IMR-90 (cell line): ENCODE results near the gene FGF12. TPM values are rescaled to one million over a fixed set of nuclear protein-coding genes. Genes with fewer than 3 reads are reported as not detected.

Source experiments
- ATAC-seq: fragments of 200-7000 bp; cut with Tn5 transposase; 2 replicates; pipeline ENCODE4 v1.9.1; 2020; ENCODE audit warnings: low read depth, mild to moderate bottlenecking, moderate library complexity
- BruUV-seq: library from RNA; stranded (reverse); fragments of 400-500 nt; replicated peaks from 2 replicates; lab custom pipeline; 2021; lab: Mats Ljungman, UMichigan
- CTCF ChIA-PET: fragments of 300-600 bp; formaldehyde crosslinking; extraction: SDS; loops from one replicate; lab custom pipeline; 2021; ENCODE audit warnings: antibody characterized with exemption; lab: Yijun Ruan, JAX
- POLR2A ChIA-PET: fragments of 300-600 bp; sonication (Branson Sonifier 250); formaldehyde crosslinking; loops from one replicate; lab custom pipeline; 2022; ENCODE audit warnings: antibody characterized with exemption; ENCODE audit not compliant: unreplicated experiment; lab: Charles Lee
- DNase-seq: peaks from one replicate; pipeline ENCODE4 v3.0.0; 2013
- H2AFZ ChIP-seq: replicated peaks from 2 replicates; pipeline ENCODE3; 2013; ENCODE audit warnings: low read length, mild to moderate bottlenecking; ENCODE audit not compliant: poor library complexity
- H2AK5ac ChIP-seq: 2 replicates; pipeline ENCODE4 v1.6.1; 2013; ENCODE audit warnings: low read depth, low read length, inconsistent platforms
- H2AK9ac ChIP-seq: replicated peaks from 2 replicates; pipeline ENCODE3; 2013; ENCODE audit warnings: mild to moderate bottlenecking, low read depth, low read length, moderate library complexity; ENCODE audit not compliant: poor library complexity
- H2BK120ac ChIP-seq: 2 replicates; pipeline ENCODE4 v1.6.1; 2013; ENCODE audit warnings: low read depth, low read length, inconsistent platforms
- H2BK15ac ChIP-seq: 3 replicates; pipeline ENCODE4 v1.6.1; 2013; ENCODE audit warnings: low read depth, low read length, inconsistent platforms
- H2BK20ac ChIP-seq: 2 replicates; pipeline ENCODE4 v1.6.1; 2013; ENCODE audit warnings: low read depth, mild to moderate bottlenecking, inconsistent platforms, low read length, moderate library complexity
- H2BK5ac ChIP-seq: 2 replicates; pipeline ENCODE4 v1.6.1; 2013; ENCODE audit warnings: mild to moderate bottlenecking, low read depth, low read length, inconsistent platforms; ENCODE audit not compliant: poor library complexity, severe bottlenecking
- H3K14ac ChIP-seq: replicated peaks from 2 replicates; pipeline ENCODE4 v1.6.1; 2013; ENCODE audit warnings: low read depth, low read length, inconsistent platforms
- H3K18ac ChIP-seq: 2 replicates; pipeline ENCODE4 v1.6.1; 2013; ENCODE audit warnings: low read depth, low read length, control low read depth
- H3K23ac ChIP-seq: 2 replicates; pipeline ENCODE4 v1.6.1; 2013; ENCODE audit warnings: low read depth, low read length, inconsistent platforms
- H3K27ac ChIP-seq: 2 replicates; pipeline ENCODE4 v1.5.1; 2013; ENCODE audit warnings: mild to moderate bottlenecking, control low read depth, low read length; ENCODE audit not compliant: insufficient read depth
- H3K27me3 ChIP-seq: 2 replicates; pipeline ENCODE4 v1.6.1; 2013; ENCODE audit warnings: low read length; ENCODE audit not compliant: control insufficient read depth, insufficient read depth
- H3K36me3 ChIP-seq: 2 replicates; pipeline ENCODE4 v1.6.1; 2013; ENCODE audit warnings: low read length, mixed read lengths; ENCODE audit not compliant: control insufficient read depth, insufficient read depth
- H3K4ac ChIP-seq: 2 replicates; pipeline ENCODE4 v1.6.1; 2013; ENCODE audit warnings: low read depth, low read length, inconsistent platforms
- H3K4me1 ChIP-seq: 2 replicates; pipeline ENCODE4 v1.6.1; 2013; ENCODE audit warnings: low read length, mixed read lengths; ENCODE audit not compliant: control insufficient read depth, insufficient read depth
- H3K4me2 ChIP-seq: 2 replicates; pipeline ENCODE4 v1.6.1; 2013; ENCODE audit warnings: low read depth, mild to moderate bottlenecking, control low read depth, low read length, moderate library complexity
- H3K4me3 ChIP-seq: 2 replicates; pipeline ENCODE4 v1.5.1; 2013; ENCODE audit warnings: low read depth, mild to moderate bottlenecking, control low read depth, low read length, moderate library complexity; ENCODE audit not compliant: insufficient read depth
- H3K56ac ChIP-seq: 2 replicates; pipeline ENCODE4 v1.6.1; 2013; ENCODE audit warnings: low read length, inconsistent platforms; ENCODE audit not compliant: insufficient read depth; ENCODE audit errors: extremely low read depth
- H3K79me1 ChIP-seq, 2 experiments: 2 replicates each; pipeline ENCODE4 v1.6.1; 2013; ENCODE audit warnings: low read length in 2 of 2, inconsistent platforms in 1 of 2, low read depth in 1 of 2
- H3K9ac ChIP-seq: 2 replicates; pipeline ENCODE4 v1.6.1; 2013; ENCODE audit warnings: low read depth, low read length, control low read depth
- H3K9me1 ChIP-seq: 2 replicates; pipeline ENCODE4 v1.6.1; 2013; ENCODE audit warnings: low read length, inconsistent platforms; ENCODE audit not compliant: insufficient read depth
- H3K9me3 ChIP-seq: 2 replicates; pipeline ENCODE4 v1.6.1; 2013; ENCODE audit warnings: low read length; ENCODE audit not compliant: control insufficient read depth, insufficient read depth
- H4K20me1 ChIP-seq: 2 replicates; pipeline ENCODE4 v1.6.1; 2013; ENCODE audit warnings: low read length, inconsistent platforms; ENCODE audit not compliant: insufficient read depth
- H4K5ac ChIP-seq: 2 replicates; pipeline ENCODE4 v1.6.1; 2013; ENCODE audit warnings: mild to moderate bottlenecking, low read depth, low read length, control low read depth
- H4K8ac ChIP-seq, 2 experiments: 2 replicates each; pipeline ENCODE4 v1.6.1; 2013; ENCODE audit warnings: low read depth in 2 of 2, low read length in 2 of 2, control low read depth in 1 of 2, inconsistent platforms in 1 of 2
- H4K91ac ChIP-seq: 2 replicates; pipeline ENCODE4 v1.6.1; 2013; ENCODE audit warnings: low read depth, low read length, inconsistent platforms; ENCODE audit not compliant: insufficient read depth
- MXI1 ChIP-seq: IDR thresholded peaks from 2 replicates; pipeline ENCODE4 v1.6.1; 2012; ENCODE audit warnings: low read depth, mild to moderate bottlenecking, low read length, moderate library complexity, borderline replicate concordance
- RAD21 ChIP-seq: IDR thresholded peaks from 2 replicates; pipeline ENCODE4 v1.6.1; 2012; ENCODE audit warnings: low read length, improper control_type of control experiment
- WGBS, 2 experiments: methylation state at CpG; one replicate each; pipeline versions ENCODE4 v1.1.5 to v1.1.7; 2013; ENCODE audit warnings: missing lambda C conversion rate in 2 of 2; ENCODE audit not compliant: insufficient read length in 1 of 2; ENCODE audit errors: extremely low coverage in 2 of 2; 5-methylcytosine and 5-hydroxymethylcytosine counted together
- dilution Hi-C: fragments of 300-500 bp; cut with HindIII; formaldehyde crosslinking; loops from one replicate; pipeline ENCODE4 v1.14.3; 2018; ENCODE audit warnings: low sequenced_read_pairs; ENCODE audit not compliant: unreplicated experiment
- in situ Hi-C: fragments of 300-500 bp; cut with MboI; formaldehyde crosslinking; loops from 3 replicates; pipeline ENCODE4 v1.14.3; 2019; ENCODE audit warnings: low sequenced_read_pairs, inconsistent platforms, mixed read lengths
- intact Hi-C: fragments of 100-400 bp; cut with micrococcal nuclease; formaldehyde crosslinking; loops from 2 replicates; pipeline ENCODE4 v1.10.0; 2022
- polyA plus RNA-seq, 3 experiments: library from polyadenylated mRNA; depleted of rRNA; stranded (reverse); fragments of >200 nt; gene quantifications; 2 replicates each; pipeline ENCODE4 v1.2.3, GENCODE V29; 2012; ENCODE audit warnings: low replicate concordance in 1 of 3
- total RNA-seq: library from RNA; depleted of rRNA; stranded (reverse); fragments of >200 nt; gene quantifications from 2 replicates; pipeline ENCODE4 v1.2.3, GENCODE V29; 2012

Gene FGF12
- total and polyA plus RNA-seq, 2 of the 4 experiments (the other 2 are of a cell fraction), result not detected

- WGBS, 2 experiments, result no CpG with 5 or more reads among the region's 3 CpGs
- Histone ChIP-seq H3K27ac (no peak overlapping the region), H4K5ac (no peak overlapping the region), H4K20me1 (no peaks in the 10 kb centered on the region), H2BK5ac (no peak overlapping the region), H3K4me2 (no peak overlapping the region), H3K18ac (no peak overlapping the region), H3K4me3 (no peak overlapping the region), H2BK20ac (no peak overlapping the region), H3K14ac (no peak overlapping the region), H3K56ac (no peak overlapping the region), H3K4me1 (no peaks in the 10 kb centered on the region), H3K36me3 (no peaks in the 10 kb centered on the region), H2AK5ac (no peak overlapping the region), H4K91ac (no peak overlapping the region), H3K79me1 (no peaks in the 10 kb centered on the region), H2BK15ac (no peak overlapping the region), H3K27me3 (no peaks in the 10 kb centered on the region), H2BK120ac (no peak overlapping the region), H3K23ac (no peak overlapping the region), H3K4ac (no peak overlapping the region), H2AFZ (no peak overlapping the region), H3K9me3 (peaks cover 3% of the 10 kb centered on the region; the same call in 1 of the 2 replicates), H3K9ac (no peak overlapping the region), H4K8ac (no peak overlapping the region), H2AK9ac (no peak overlapping the region), H3K9me1 (no peaks in the 10 kb centered on the region)
- ChIA-PET POLR2A (no interaction called here), CTCF (no interaction called here)
- BruUV-seq, result no TSS peak
- DNase-seq, result no peak
- in situ Hi-C loops, result no loop called here
- TF ChIP-seq MXI1 (no peak), RAD21 (no peak)
- dilution Hi-C loops, result no loop called here
- no peak for ATAC-seq
- intact Hi-C loops, result no loop called here
Observed at GRCh38 chr3:192249516-192249915, 477.8 kb downstream of the FGF12 start.
